DMS53 treated with DMSO at 0.1 percent for 48 hours (cell line): ENCODE data around the gene UHRF2.
"Not testable (repeated sequence)": the region's sequence is repeated elsewhere in the genome, so short reads cannot be mapped to it uniquely, and the experiment has no call there.

Experiments used
- DNase-seq: peaks from one replicate; lab custom pipeline; 2025; ENCODE audit not compliant: unreplicated experiment; lab: John Stamatoyannopoulos, UW

Gene UHRF2

GRCh38 chr9:6428940-6429889, 16.2 kb downstream of the UHRF2 start:
- no peak for DNase-seq

GRCh38 chr9:6431038-6431437, 18.0 kb downstream of the UHRF2 start:
- DNase-seq = no peak

DNA sequence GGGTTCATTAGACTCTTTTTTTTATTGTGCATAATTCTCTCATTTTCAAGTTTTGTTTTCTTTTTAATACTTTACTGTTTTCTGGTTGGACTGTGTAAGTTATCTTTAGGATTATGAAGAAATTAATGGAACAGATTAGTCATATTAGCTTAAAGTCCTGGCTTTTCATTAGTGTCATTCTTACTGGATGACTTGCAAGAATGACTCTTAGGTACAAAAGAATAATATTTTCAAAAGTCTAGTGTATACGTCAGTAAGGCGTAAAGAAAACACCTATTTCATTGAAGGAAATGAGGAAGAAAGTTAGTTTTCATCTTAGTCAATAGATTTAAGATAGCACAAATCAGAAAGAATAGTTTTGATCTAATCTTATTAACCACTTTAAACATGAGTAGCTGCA, 20.4 kb downstream of the UHRF2 start:
- no peak for DNase-seq

DNA sequence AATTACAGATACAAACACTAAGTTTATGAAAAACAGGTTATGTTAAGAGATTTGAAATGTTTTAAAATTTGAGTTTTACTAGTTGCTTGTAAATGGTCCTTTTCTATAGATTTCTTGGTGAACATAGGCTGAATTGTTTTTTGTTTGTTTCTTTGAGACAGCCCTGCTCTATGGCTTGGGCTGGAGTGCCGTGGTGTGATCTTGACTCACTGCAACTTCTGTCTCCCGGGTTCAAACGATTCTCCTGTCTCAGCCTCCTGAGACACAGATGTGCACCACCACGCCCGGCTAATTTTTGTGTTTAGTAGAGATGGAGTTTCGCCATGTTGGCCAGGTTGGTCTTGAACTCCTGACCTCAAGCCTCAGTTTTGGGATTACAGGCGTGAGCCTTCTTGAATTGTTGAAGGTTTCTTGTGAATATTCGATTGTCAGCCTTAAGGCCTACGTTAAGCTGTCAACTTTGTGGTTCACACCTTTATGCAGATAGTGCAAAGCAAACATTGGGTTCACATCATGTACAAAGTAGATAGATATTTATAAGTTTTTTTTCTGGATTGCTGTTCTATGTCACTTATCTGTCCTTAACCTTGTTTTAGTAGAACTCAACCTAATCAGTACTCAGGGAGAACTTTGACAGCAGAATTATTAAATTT, 26.2 kb downstream of the UHRF2 start:
- no peak for DNase-seq

GRCh38 chr9:6440405-6440804, 27.4 kb downstream of the UHRF2 start:
- no peak for DNase-seq

DNA sequence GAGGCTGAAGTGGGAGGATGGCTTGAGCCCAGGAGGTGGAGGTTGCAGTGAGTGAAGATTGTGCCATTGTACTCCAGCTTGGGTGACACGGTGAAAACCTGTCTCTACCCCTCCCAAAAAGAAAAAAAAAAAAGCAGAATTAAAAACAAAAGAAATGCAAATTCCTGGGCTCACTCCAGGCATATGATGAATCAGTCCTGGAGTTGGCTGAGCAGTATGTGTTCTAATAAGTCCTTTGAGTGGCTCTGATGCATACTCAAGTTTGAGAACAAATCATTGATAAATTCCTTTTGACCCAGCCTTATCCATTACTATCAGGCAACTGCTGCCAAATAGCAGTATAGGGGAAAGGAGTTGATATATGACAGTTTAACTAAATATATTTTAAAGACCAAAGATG, 28.3 kb downstream of the UHRF2 start:
- DNase-seq = no peak

DNA sequence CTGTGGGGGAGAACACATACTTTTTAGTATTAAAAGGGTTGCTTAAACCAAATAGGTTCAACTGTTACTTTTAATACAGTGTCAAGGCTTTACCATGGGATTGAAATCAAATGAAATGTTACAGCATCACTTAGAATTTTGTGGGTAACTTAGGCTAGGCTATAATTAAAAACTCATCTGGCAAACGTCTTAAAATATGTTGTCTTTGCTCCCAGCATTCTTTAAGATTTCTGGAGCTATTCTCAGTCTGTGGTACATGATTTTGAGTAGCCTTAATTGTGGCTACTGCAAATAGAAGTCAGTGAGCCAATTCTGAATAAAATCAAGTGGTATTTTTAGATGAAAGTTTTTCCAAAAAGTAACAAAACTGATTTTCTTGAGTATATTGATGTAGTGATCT, 30.7 kb downstream of the UHRF2 start:
- DNase-seq = no peak

GRCh38 chr9:6444128-6444527, 31.1 kb downstream of the UHRF2 start:
- no peak for DNase-seq

GRCh38 chr9:6449086-6449485, 36.1 kb downstream of the UHRF2 start:
- no peak for DNase-seq

DNA sequence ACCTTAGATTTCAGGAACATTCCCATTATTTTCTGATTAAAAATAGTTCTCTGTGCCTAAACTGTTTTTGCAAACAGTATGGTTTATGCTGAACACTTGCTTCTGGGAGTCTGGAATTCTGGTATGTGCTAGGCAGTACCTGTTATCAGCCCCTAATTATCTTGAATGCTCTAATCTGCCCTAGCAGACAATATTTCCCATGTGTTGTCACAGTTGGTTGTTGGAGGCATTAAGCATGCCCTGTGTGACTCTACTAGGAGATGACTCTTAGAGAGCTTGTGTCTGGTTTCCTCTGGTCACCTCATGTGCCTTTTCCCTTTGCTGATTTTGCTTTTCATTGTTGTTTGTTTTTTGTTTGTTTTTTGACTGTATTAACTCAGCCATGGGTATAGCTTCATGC, 36.6 kb downstream of the UHRF2 start:
- no peak for DNase-seq

GRCh38 chr9:6450641-6451375, 37.8 kb downstream of the UHRF2 start:
- DNase-seq = no peak

GRCh38 chr9:6455292-6455691, 42.3 kb downstream of the UHRF2 start:
- DNase-seq = not testable (repeated sequence)

GRCh38 chr9:6458704-6459103, 45.7 kb downstream of the UHRF2 start:
- DNase-seq = not testable (repeated sequence)

GRCh38 chr9:6459718-6460117, 46.7 kb downstream of the UHRF2 start:
- no peak for DNase-seq

DNA sequence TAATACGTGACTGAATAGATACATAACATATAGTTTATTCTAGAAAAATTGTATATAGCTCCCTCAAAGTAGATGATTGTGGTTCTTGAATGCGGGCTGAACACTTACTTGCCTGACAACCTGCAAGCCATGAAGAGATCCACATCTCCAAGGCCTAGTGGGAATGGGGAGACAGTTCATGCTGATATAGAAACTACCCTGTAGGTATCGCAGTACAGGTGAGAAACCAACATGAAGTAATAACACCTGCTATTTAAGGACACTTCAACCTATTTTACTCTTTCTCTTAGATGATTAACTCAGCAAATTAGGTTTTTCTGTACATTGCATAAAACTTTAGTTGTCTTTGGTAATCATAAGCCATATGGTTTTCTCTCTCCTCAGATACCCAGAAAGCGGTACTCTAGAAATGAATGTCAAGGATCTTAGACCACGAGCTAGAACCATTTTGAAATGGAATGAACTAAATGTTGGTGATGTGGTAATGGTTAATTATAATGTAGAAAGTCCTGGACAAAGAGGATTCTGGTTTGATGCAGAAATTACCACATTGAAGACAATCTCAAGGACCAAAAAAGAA, 47.3 kb downstream of the UHRF2 start:
- no peak for DNase-seq

GRCh38 chr9:6461619-6462018, 48.6 kb downstream of the UHRF2 start:
- DNase-seq = no peak

GRCh38 chr9:6467006-6467625, 54.1 kb downstream of the UHRF2 start:
- DNase-seq = no peak

GRCh38 chr9:6471231-6471850, 58.3 kb downstream of the UHRF2 start:
- DNase-seq = no peak

- DNase-seq = no peak
Measured at GRCh38 chr9:6473151-6473550, 60.2 kb downstream of the UHRF2 start.

- DNase-seq = no peak
Measured at GRCh38 chr9:6479959-6480358, 67.0 kb downstream of the UHRF2 start.
